CD14-positive monocyte (primary cell): ENCODE measurements around the gene HOXD10. TPM values are rescaled to one million over a fixed set of nuclear protein-coding genes. Genes with fewer than 3 reads are reported as not detected.

Experiments used
- DNase-seq, 3 donors: peaks; one replicate each; pipeline ENCODE4 v3.0.0-alpha.2; 2011 to 2022
- H2AFZ ChIP-seq: 2 replicates; pipeline ENCODE4 v1.6.0; 2012; ENCODE audit warnings: mild to moderate bottlenecking, low read depth, low read length, inconsistent platforms; ENCODE audit not compliant: insufficient read depth, poor library complexity, severe bottlenecking
- H3K27ac ChIP-seq, 2 donors: 1 replicate in 1 of 2; 2 replicates in 1 of 2; pipeline ENCODE4 v1.5.1; 2012 to 2013; ENCODE audit warnings: low read length in 2 of 2, control low read depth in 1 of 2, inconsistent platforms in 1 of 2, low read depth in 1 of 2, mild to moderate bottlenecking in 1 of 2
- H3K27me3 ChIP-seq, 2 donors: one replicate each; pipeline versions ENCODE4 v1.6.0 to v1.6.1; 2011 to 2013; ENCODE audit warnings: low read length in 2 of 2; ENCODE audit not compliant: control insufficient read depth in 2 of 2, insufficient read depth in 2 of 2
- H3K36me3 ChIP-seq, 2 donors: replicated peaks in 1 of 2; 1 replicate in 1 of 2; 2 replicates in 1 of 2; pipeline versions ENCODE4 v1.5.1 to v1.6.1; 2012 to 2013; ENCODE audit warnings: low read length in 2 of 2, control low read depth in 1 of 2, inconsistent platforms in 1 of 2, mild to moderate bottlenecking in 1 of 2; ENCODE audit not compliant: insufficient read depth in 2 of 2, control insufficient read depth in 1 of 2
- H3K4me1 ChIP-seq, 2 donors: 1 replicate in 1 of 2; 2 replicates in 1 of 2; pipeline versions ENCODE4 v1.5.1 to v1.6.1; 2012 to 2013; ENCODE audit warnings: low read length in 2 of 2, control low read depth in 1 of 2, inconsistent platforms in 1 of 2, mild to moderate bottlenecking in 1 of 2, moderate library complexity in 1 of 2; ENCODE audit not compliant: insufficient read depth in 2 of 2, control insufficient read depth in 1 of 2
- H3K4me2 ChIP-seq: replicated peaks from 2 replicates; pipeline ENCODE3; 2012; ENCODE audit warnings: low read length, moderate library complexity, mild to moderate bottlenecking; ENCODE audit not compliant: poor library complexity, severe bottlenecking; ENCODE audit errors: extremely low read depth
- H3K4me3 ChIP-seq, 3 experiments: fragments of 200-600 bp in 1 of 3; sonication (generic) in 1 of 3; replicated peaks in 1 of 3; 1 replicate in 2 of 3; 2 replicates in 1 of 3; pipeline ENCODE4 v1.5.1; 2011 to 2013; ENCODE audit warnings: low read length in 3 of 3, mild to moderate bottlenecking in 3 of 3, control low read depth in 2 of 3, low read depth in 2 of 3, inconsistent platforms in 1 of 3, moderate library complexity in 1 of 3
- H3K79me2 ChIP-seq: 2 replicates; pipeline ENCODE4 v1.6.0; 2012; ENCODE audit warnings: mild to moderate bottlenecking, control low read depth, inconsistent platforms, low read length, moderate library complexity; ENCODE audit not compliant: insufficient read depth
- H3K9ac ChIP-seq: 2 replicates; pipeline ENCODE4 v1.6.0; 2017; ENCODE audit warnings: low read length, mild to moderate bottlenecking; ENCODE audit not compliant: insufficient read depth, poor library complexity, severe bottlenecking
- H3K9me3 ChIP-seq, 2 donors: replicated peaks in 1 of 2; 1 replicate in 1 of 2; 2 replicates in 1 of 2; pipeline versions ENCODE4 v1.5.1 to v1.6.1; 2012 to 2013; ENCODE audit warnings: low read length in 2 of 2, control low read depth in 1 of 2; ENCODE audit not compliant: control insufficient read depth in 1 of 2, insufficient read depth in 1 of 2
- H4K20me1 ChIP-seq: 2 replicates; pipeline ENCODE4 v1.6.0; 2012; ENCODE audit warnings: mild to moderate bottlenecking, low read length, control low read depth, moderate library complexity; ENCODE audit not compliant: insufficient read depth
- H3K27ac Mint-ChIP-seq, 7 donors: one replicate each; pipeline ENCODE4 v1.8.0; 2020; ENCODE audit warnings: mild to moderate bottlenecking in 7 of 7, mixed read lengths in 7 of 7, moderate library complexity in 6 of 7, inconsistent platforms in 2 of 7
- H3K27me3 Mint-ChIP-seq, 3 donors: one replicate each; pipeline ENCODE4 v1.8.0; 2021 to 2022; ENCODE audit warnings: low read depth in 3 of 3, mild to moderate bottlenecking in 3 of 3, mixed read lengths in 3 of 3, moderate library complexity in 3 of 3, inconsistent platforms in 1 of 3
- H3K36me3 Mint-ChIP-seq, 2 donors: one replicate each; pipeline ENCODE4 v1.8.0; 2020; ENCODE audit warnings: mixed read lengths in 2 of 2, inconsistent platforms in 1 of 2, mild to moderate bottlenecking in 1 of 2
- H3K4me1 Mint-ChIP-seq: one replicate; pipeline ENCODE4 v1.8.0; 2020; ENCODE audit warnings: mild to moderate bottlenecking, mixed read lengths
- H3K4me3 Mint-ChIP-seq, 2 donors: one replicate each; pipeline ENCODE4 v1.8.0; 2020; ENCODE audit warnings: mild to moderate bottlenecking in 2 of 2, mixed read lengths in 2 of 2, moderate library complexity in 1 of 2
- H3K9me3 Mint-ChIP-seq, 7 donors: one replicate each; pipeline ENCODE4 v1.8.0; 2020 to 2022; ENCODE audit warnings: mixed read lengths in 7 of 7, mild to moderate bottlenecking in 6 of 7, moderate library complexity in 6 of 7, inconsistent platforms in 2 of 7
- CTCF ChIP-seq: fragments of 200-600 bp; IDR thresholded peaks from one replicate; pipeline ENCODE4 v1.8.0; 2022; ENCODE audit warnings: antibody characterized with exemption, mild to moderate bottlenecking
- WGBS: methylation state at CpG from one replicate; pipeline ENCODE4 v1.1.5; 2013; ENCODE audit warnings: missing lambda C conversion rate; ENCODE audit not compliant: insufficient coverage; 5-methylcytosine and 5-hydroxymethylcytosine counted together
- intact Hi-C, 2 donors: fragments of 100-400 bp; cut with micrococcal nuclease; formaldehyde crosslinking; loops; one replicate each; pipeline versions ENCODE4 v1.15.0 to v1.15.1; 2023
- polyA plus RNA-seq, 3 donors: library from polyadenylated mRNA; depleted of rRNA in 1 of 3; unstranded in 2 of 3; stranded (reverse) in 1 of 3; fragments of 300-500 nt in 2 of 3; fragments of >200 nt in 1 of 3; fragmentation: Illumina TruSeq in 2 of 3; gene quantifications; 1 replicate in 2 of 3; 2 replicates in 1 of 3; pipeline ENCODE4 v1.2.3, GENCODE V29; 2012 to 2021

Gene HOXD10
- polyA plus RNA-seq, 3 donors: not detected

- no peaks in the 10 kb centered on the region for H3K36me3 ChIP-seq
- no peak overlapping the region for H3K27ac ChIP-seq
- Mint-ChIP-seq H3K27ac (no peak overlapping the region), H3K36me3 (peaks cover 0 to 6% of the 10 kb centered on the region in 2 donors), H3K4me3 (peak overlapping the region in 1 of 2 donors; percentile 61), H3K9me3 (peaks cover 0 to 44% (median 31%) of the 10 kb centered on the region in 7 donors), H3K27me3 (peaks cover 95 to 100% (median 97%) of the 10 kb centered on the region in 3 donors), H3K4me1 (peaks cover 29% of the 10 kb centered on the region)
- H3K4me1 ChIP-seq: peaks cover 7 to 17% of the 10 kb centered on the region in 2 donors
- no peak overlapping the region for H3K4me2 ChIP-seq
- no peak overlapping the region for H3K9ac ChIP-seq
- peaks cover 85 to 98% of the 10 kb centered on the region in 2 donors for H3K27me3 ChIP-seq
- intact Hi-C loops: no loop called here
- H3K4me3 ChIP-seq: no peak overlapping the region
- no peak for DNase-seq
- WGBS: 11% methylated on average over 5 of the region's 7 CpGs
- TF ChIP-seq CTCF: no peak
- H4K20me1 ChIP-seq: no peaks in the 10 kb centered on the region
- peaks cover 0 to 78% of the 10 kb centered on the region in 2 donors for H3K9me3 ChIP-seq
- H2AFZ ChIP-seq: no peak overlapping the region
- H3K79me2 ChIP-seq: no peaks in the 10 kb centered on the region
Measured at GRCh38 chr2:176102309-176102866, 14.2 kb upstream of the HOXD10 start.

GRCh38 chr2:176103194-176103593 is 13.4 kb upstream of the HOXD10 start:
- H3K4me2 ChIP-seq: no peak overlapping the region
- no peaks in the 10 kb centered on the region for H3K79me2 ChIP-seq
- no peak for DNase-seq
- H3K4me1 ChIP-seq: peaks cover 6 to 12% of the 10 kb centered on the region in 2 donors
- no peak for TF ChIP-seq CTCF
- H3K36me3 ChIP-seq: no peaks in the 10 kb centered on the region
- peaks cover 77 to 93% of the 10 kb centered on the region in 2 donors for H3K27me3 ChIP-seq
- H3K9me3 ChIP-seq: peaks cover 0 to 77% of the 10 kb centered on the region in 2 donors
- Mint-ChIP-seq H3K27ac (no peak overlapping the region), H3K4me1 (peaks cover 21% of the 10 kb centered on the region), H3K36me3 (peaks cover 0 to 6% of the 10 kb centered on the region in 2 donors), H3K27me3 (peaks cover 89 to 98% (median 90%) of the 10 kb centered on the region in 3 donors), H3K9me3 (peaks cover 0 to 36% (median 28%) of the 10 kb centered on the region in 7 donors), H3K4me3 (peak overlapping the region in 1 of 2 donors; percentile 83)
- H3K4me3 ChIP-seq: no peak overlapping the region
- no peaks in the 10 kb centered on the region for H4K20me1 ChIP-seq
- no CpG with 5 or more reads among the region's 7 CpGs for WGBS
- no peak overlapping the region for H3K9ac ChIP-seq
- intact Hi-C loops: no loop called here
- no peak overlapping the region for H2AFZ ChIP-seq
- H3K27ac ChIP-seq: no peak overlapping the region
